DOHH2 (cell line): Measurements from ENCODE around the gene ACAA1.

ENCODE experiments used
- CTCF ChIP-seq: fragments of 200-600 bp; sonication (generic); IDR thresholded peaks from one replicate; pipeline ENCODE4 v1.5.1; 2014; ENCODE audit warnings: antibody characterized with exemption, mild to moderate bottlenecking, low read depth, low read length; ENCODE audit not compliant: poor library complexity, severe bottlenecking
- EZH2phosphoT487 ChIP-seq: fragments of 200-600 bp; sonication (generic); IDR thresholded peaks from 2 replicates; pipeline ENCODE4 v1.6.1; 2017; ENCODE audit warnings: borderline replicate concordance, mild to moderate bottlenecking, antibody characterized with exemption, low read length, moderate library complexity, mixed read lengths

- no peak for TF ChIP-seq CTCF
- no peak for TF ChIP-seq EZH2phosphoT487
Measured at GRCh38 chr3:38111201-38111600, 25.7 kb downstream of the ACAA1 start.
